HEK293T (cell line): ENCODE data around the gene LSAMP.

Experiments
- CTCF ChIA-PET: fragments of 350-600 bp; formaldehyde crosslinking; extraction: SDS; loops from one replicate; lab custom pipeline; 2021; ENCODE audit warnings: antibody characterized with exemption, inconsistent platforms; lab: Yijun Ruan, JAX
- POLR2A ChIA-PET: fragments of 350-600 bp; formaldehyde crosslinking; extraction: SDS; loops from one replicate; lab custom pipeline; 2020; ENCODE audit warnings: antibody characterized with exemption, inconsistent platforms; lab: Yijun Ruan, JAX
- DNase-seq: peaks from one replicate; pipeline ENCODE4 v3.0.0; 2012; ENCODE audit warnings: mixed read lengths; ENCODE audit errors: extremely low spot score
- ARNT ChIP-seq: fragments of 450-650 bp; IDR thresholded peaks from 2 replicates; pipeline ENCODE4 v1.6.1; 2017; ENCODE audit warnings: mild to moderate bottlenecking
- BHLHE40 ChIP-seq: fragments of 450-650 bp; IDR thresholded peaks from 2 replicates; pipeline ENCODE4 v1.6.1; 2016; ENCODE audit warnings: mild to moderate bottlenecking, moderate library complexity, borderline replicate concordance
- CTBP1 ChIP-seq: fragments of 450-650 bp; IDR thresholded peaks from 2 replicates; pipeline ENCODE4 v1.6.1; 2016; ENCODE audit warnings: borderline replicate concordance
- ELF4 ChIP-seq: fragments of 450-650 bp; IDR thresholded peaks from 2 replicates; pipeline ENCODE4 v1.6.1; 2017; ENCODE audit warnings: antibody characterized with exemption
- FOXA1 ChIP-seq: fragments of 450-650 bp; IDR thresholded peaks from 2 replicates; pipeline ENCODE4 v1.6.1; 2016; ENCODE audit warnings: mild to moderate bottlenecking
- FOXK2 ChIP-seq: fragments of 450-650 bp; IDR thresholded peaks from 2 replicates; pipeline ENCODE4 v1.6.1; 2016; ENCODE audit warnings: mild to moderate bottlenecking
- FOXM1 ChIP-seq: fragments of 450-650 bp; IDR thresholded peaks from 2 replicates; pipeline ENCODE4 v1.6.1; 2017; ENCODE audit warnings: mild to moderate bottlenecking, borderline replicate concordance
- HDGF ChIP-seq: fragments of 450-650 bp; IDR thresholded peaks from 2 replicates; pipeline ENCODE4 v1.6.1; 2017; ENCODE audit warnings: antibody characterized with exemption, borderline replicate concordance
- L3MBTL2 ChIP-seq: fragments of 450-650 bp; conservative IDR thresholded peaks from 2 replicates; pipeline ENCODE4 v1.6.1; 2016; ENCODE audit warnings: mild to moderate bottlenecking
- LEF1 ChIP-seq: fragments of 450-650 bp; IDR thresholded peaks from 2 replicates; pipeline ENCODE4 v1.6.1; 2017; ENCODE audit warnings: mild to moderate bottlenecking, borderline replicate concordance
- NFRKB ChIP-seq: fragments of 450-650 bp; IDR thresholded peaks from 2 replicates; pipeline ENCODE4 v1.6.1; 2016; ENCODE audit warnings: mild to moderate bottlenecking, moderate library complexity
- SP1 ChIP-seq: fragments of 450-650 bp; IDR thresholded peaks from 2 replicates; pipeline ENCODE4 v1.6.1; 2017
- SUZ12 ChIP-seq: fragments of 450-650 bp; IDR thresholded peaks from 2 replicates; pipeline ENCODE4 v1.6.1; 2016; ENCODE audit warnings: mild to moderate bottlenecking
- TARDBP ChIP-seq: fragments of 450-650 bp; IDR thresholded peaks from 2 replicates; pipeline ENCODE4 v1.6.1; 2016
- ZNF384 ChIP-seq: fragments of 450-650 bp; IDR thresholded peaks from 2 replicates; pipeline ENCODE4 v1.6.1; 2016
- TF ChIP-seq, protein P1 (sequence below): fragments of 450-650 bp; IDR thresholded peaks from 2 replicates; pipeline ENCODE4 v1.6.1; 2016

LSAMP gene

DNA sequence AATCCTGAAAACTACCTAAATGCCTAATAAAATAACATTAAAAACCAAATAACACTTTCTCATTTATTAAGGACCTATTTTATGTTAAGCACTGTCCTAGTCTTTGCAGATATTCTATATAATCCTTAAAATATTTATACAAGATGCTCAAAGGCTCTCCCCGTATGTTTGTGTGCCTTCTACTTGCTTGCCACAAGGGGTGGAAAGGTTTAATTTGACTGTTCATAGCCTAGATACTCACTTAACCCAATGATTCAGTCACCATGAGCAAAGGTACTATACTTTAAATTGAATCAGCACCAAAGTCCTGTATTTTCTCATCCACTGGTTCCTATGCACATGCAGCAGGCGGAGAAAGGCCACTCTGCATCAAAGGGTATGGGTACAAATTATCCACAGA, 32.0 kb downstream of the LSAMP start:
- ChIA-PET CTCF (no interaction called here), POLR2A (no interaction called here)
- TF ChIP-seq L3MBTL2, result no peak
- no peak for TF ChIP-seq HDGF
- TF ChIP-seq, protein P1, sequence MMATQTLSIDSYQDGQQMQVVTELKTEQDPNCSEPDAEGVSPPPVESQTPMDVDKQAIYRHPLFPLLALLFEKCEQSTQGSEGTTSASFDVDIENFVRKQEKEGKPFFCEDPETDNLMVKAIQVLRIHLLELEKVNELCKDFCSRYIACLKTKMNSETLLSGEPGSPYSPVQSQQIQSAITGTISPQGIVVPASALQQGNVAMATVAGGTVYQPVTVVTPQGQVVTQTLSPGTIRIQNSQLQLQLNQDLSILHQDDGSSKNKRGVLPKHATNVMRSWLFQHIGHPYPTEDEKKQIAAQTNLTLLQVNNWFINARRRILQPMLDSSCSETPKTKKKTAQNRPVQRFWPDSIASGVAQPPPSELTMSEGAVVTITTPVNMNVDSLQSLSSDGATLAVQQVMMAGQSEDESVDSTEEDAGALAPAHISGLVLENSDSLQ, result no peak
- TF ChIP-seq BHLHE40, result no peak
- TF ChIP-seq ZNF384, result no peak
- no peak for TF ChIP-seq ARNT
- no peak for TF ChIP-seq ELF4
- TF ChIP-seq NFRKB, result no peak
- no peak for TF ChIP-seq FOXK2
- TF ChIP-seq CTBP1, result no peak
- TF ChIP-seq SUZ12, result no peak
- peak; percentile 12 for DNase-seq

DNA sequence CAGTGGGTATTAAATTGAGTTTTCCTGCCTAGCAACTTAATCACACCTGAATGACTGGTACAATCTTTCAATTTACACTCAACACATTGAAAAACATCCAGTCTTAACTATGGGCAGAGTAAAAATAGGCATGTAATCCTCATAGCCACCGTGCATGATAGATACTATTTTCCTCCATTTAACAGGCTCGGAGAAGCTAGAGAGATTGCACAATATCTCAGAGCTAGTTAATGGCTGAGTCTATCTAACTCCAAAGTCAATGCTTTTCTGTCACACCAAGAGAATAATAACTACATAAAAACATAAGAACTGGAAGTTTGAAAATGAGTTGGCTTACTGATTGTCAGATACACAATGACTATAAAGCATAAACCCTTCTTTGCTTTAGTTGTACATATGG, 36.8 kb downstream of the LSAMP start:
- POLR2A ChIA-PET, result no interaction called here
- TF ChIP-seq BHLHE40 (no peak), TARDBP (no peak), ARNT (no peak), L3MBTL2 (no peak), LEF1 (no peak), CTBP1 (no peak), FOXM1 (no peak), ELF4 (no peak), NFRKB (no peak)
- DNase-seq, result no peak
- CTCF ChIA-PET, result no interaction called here

DNA sequence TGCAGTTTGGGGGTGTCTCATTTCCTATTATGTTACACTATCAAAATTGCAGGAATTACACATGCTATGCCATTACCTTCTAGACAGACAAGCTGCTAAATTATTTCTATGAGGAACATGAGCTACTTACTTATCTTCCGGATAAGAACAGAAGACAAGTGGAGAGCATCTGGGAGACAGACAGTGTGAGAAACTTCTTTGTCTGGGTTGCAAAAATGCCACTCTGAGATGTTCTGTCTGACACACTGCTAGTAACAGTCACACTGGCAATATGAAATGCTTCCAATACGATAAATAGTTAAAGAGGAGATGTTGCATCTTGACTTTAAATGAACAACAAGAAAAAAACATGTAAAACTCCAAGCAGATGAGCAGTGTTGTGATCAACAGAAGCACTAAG, 40.1 kb downstream of the LSAMP start:
- POLR2A ChIA-PET, result no interaction called here
- no peak for TF ChIP-seq FOXA1
- TF ChIP-seq ZNF384, result no peak
- TF ChIP-seq TARDBP, result no peak
- TF ChIP-seq CTBP1, result no peak
- no peak for TF ChIP-seq SP1
- TF ChIP-seq ELF4, result no peak
- TF ChIP-seq NFRKB, result no peak
- TF ChIP-seq FOXM1, result no peak
- no peak for TF ChIP-seq L3MBTL2
- no peak for DNase-seq
- CTCF ChIA-PET, result no interaction called here

DNA sequence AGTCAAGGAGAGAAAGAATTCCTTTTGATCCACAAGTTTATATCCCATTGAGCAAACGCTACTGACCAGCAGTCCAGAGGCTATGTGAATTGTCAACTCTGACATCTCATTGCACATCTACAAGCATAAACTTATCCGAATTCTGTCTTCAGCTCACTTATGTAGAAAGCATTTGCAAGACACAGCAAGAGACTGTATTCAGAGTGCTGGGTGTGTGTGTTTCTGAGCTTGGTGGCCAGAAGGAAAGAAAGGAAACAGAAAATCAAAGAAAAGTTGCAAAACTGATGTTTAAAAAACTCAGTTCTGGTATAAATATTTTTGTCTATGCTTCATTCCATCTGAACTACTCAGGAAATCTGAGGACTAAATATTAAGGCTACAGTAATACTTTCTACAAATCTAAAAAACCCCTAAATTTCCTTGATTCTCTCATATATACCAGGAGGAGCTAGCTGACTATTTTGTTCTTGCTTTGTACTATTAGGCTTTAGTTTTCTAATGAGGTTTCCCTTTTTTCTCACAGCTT, 45.5 kb downstream of the LSAMP start:
- TF ChIP-seq ELF4 (no peak), LEF1 (no peak), ZNF384 (no peak), L3MBTL2 (no peak), TARDBP (no peak), CTBP1 (no peak), NFRKB (no peak), BHLHE40 (no peak), ARNT (no peak), FOXA1 (no peak), FOXK2 (no peak), HDGF (no peak), SP1 (no peak), SUZ12 (no peak), FOXM1 (no peak)
- TF ChIP-seq, protein P1, result no peak
- no peak for DNase-seq
- CTCF ChIA-PET, result no interaction called here
- POLR2A ChIA-PET, result no interaction called here

DNA sequence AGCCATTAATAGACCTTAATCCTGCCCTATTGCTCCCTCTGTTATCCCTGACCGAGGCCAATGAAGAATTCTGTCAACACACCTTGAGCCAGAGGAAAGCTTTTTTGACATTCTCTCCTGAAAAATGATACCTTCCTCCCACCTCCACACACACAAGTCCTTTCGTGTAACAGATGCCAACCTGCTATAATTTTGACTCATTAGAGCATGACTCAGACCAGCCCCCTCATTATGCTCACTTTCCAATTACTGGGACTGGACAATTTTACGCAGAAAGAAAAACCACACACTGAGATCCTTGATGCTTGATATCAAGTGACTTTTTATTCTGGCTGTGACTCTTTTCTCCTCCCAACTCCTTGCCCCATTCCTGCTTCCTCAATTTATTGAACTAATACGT, 50.9 kb downstream of the LSAMP start:
- ChIA-PET POLR2A (no interaction called here), CTCF (interaction anchor here (1.1 kb wide), 1 partner anchor 11 kb away, joined by 3 read pairs; no protein-coding TSS in a partner anchor)
- TF ChIP-seq ARNT (no peak), HDGF (no peak), FOXA1 (no peak), SP1 (no peak), CTBP1 (no peak), LEF1 (no peak), L3MBTL2 (no peak)
- TF ChIP-seq, protein P1, result no peak
- no peak for DNase-seq

DNA sequence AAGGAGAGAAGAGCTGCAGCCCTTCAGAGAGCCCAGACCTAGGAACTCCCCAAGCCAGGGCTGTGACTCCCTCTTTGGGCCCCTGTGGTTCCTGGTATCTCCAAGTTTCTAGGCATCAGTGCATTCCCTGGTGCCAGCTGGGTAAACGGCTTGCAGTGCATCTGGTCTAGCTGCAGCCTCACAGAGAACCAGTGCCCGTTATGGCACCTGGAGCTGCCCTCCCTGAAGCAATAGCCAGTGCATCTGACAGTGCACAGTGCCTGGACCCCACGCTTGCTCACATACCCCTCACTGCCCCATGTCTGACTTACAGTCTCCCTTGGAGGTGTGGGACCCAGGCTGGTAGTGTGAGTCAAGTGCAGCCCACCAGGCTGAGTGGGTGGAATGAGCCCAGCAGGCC, 52.1 kb downstream of the LSAMP start:
- TF ChIP-seq TARDBP (no peak), HDGF (no peak), FOXA1 (no peak), SP1 (no peak), ARNT (no peak), LEF1 (no peak), FOXK2 (no peak), L3MBTL2 (no peak), ELF4 (no peak), SUZ12 (no peak), CTBP1 (no peak), BHLHE40 (no peak), NFRKB (no peak), FOXM1 (no peak)
- DNase-seq, result no peak
- CTCF ChIA-PET, result interaction anchor here (0.5 kb wide), 1 partner anchor 29 kb away, joined by 3 read pairs; no protein-coding TSS in a partner anchor
- POLR2A ChIA-PET, result no interaction called here
